ENCODE measurements around the gene EML2.

- TF ChIP-seq CTCF (IDR thresholded peaks at IDR 0.05) (no peak), POLR2AphosphoS5 (IDR thresholded peaks at IDR 0.05) (no peak)
Observed at GRCh38 chr19:45560038-45560437, 79.2 kb downstream of the EML2 start.
